K562 treated with DMSO at 1 percent for 24 hours (cell line): Measurements from ENCODE around the gene AHCY. TPM values are rescaled to one million over a fixed set of nuclear protein-coding genes. Genes with fewer than 3 reads are reported as not detected.

Source experiments
- total RNA-seq: library from RNA; unstranded; fragments of 300-600 nt; gene quantifications from 2 replicates; pipeline ENCODE4 v1.2.3, GENCODE V29; 2022; ENCODE audit warnings: low read depth; ENCODE audit not compliant: insufficient read depth

Gene AHCY
- total RNA-seq: 261 and 287 TPM in 2 replicates

DNA sequence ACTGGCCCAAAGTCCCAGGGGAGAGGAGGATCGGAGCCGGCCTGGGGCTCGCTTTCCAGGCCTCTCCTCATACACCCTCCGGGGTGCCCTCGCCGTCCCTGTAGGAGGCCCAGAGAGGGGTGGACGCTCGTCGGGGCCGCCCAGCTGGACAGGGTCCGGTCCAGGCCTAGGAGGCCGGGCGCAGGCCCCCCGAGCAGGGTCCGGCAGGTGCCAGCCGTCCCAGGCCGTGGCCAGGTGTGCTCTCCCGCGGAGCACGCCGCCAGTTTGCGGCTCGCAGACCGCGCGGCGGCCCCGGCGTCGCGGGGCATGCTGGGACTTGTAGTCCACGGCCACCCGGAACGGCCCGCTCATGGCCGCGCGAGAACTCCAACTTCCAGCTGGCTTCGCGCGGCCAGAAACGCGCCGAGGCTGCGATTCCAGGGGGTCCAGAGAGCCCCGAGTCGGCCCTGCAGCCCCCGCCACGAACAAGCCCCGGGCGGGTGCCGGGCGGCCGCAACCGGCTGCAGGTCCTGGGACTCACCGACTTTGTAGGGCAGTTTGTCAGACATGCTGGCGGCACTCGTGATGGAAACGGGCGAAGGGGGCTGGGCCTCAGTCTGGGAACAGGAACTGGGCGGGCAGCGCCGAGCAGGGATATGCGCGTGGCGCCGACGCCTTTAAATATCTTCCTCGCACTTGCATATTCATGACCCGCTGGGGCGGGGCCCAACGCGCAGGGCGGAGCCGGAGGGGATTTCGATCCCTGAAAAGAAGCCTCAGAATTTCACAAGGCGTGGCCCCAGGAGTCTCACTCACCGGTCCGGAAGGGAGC is at the start of gene AHCY:
AHCY (minus strand) TSS at position 633 of the 811 bp plus-strand sequence; CDS start at position 548, 85 bp downstream.

DNA sequence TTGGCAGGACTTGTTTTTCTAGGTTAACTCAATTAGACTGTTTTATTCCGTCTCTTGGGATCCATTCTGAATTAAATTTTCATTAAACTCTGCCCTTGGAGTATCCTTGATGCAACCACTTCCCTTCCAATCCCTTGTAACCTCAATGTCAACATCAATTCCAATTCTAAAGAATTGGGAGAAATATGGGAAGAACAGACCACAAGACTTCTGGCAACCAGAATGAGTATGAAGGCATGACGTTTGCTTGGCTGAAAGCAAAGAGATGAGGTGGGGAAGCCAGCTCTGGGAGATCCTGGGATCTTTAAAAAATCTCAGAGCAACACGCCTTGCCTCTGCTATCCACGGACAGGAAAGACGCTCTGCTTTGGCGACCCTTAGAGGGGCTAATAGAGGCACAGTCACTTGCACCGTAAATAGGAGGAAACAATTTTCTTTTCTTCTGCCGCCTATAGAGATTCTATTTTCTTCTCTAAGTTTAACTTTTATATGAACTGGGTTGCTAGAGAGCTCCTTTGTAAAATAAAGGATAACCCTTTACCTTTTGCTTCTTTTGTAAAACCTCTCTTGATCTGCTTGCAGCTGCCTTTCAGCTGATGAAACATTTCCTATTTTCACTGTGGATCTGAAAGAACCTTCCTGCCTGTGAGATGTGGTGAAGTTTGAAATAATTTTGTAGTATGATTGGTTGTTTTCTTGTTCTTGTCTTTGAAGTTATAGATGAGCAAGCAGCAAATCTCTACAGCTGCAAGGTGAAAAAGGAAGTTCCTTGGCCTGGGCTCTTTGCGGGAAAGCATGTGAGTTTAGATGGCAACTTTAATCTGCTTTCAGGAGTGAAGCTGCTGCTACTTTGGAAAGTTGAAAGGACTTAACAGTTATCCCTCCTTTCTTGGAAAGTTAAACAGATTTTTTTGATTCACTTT is 62.2 kb downstream of the AHCY start, which contains the start of gene ASIP:
ASIP (plus strand) TSS at position 731 of the 923 bp plus-strand sequence. CDS start 18,952 bp downstream, outside the sequence.

Other genes with a start within 250 kb of the AHCY start
- gene EIF2S2, start 191.1 kb downstream of the AHCY start, total RNA-seq: 107 and 115 TPM in 2 replicates
- not detected in 2 replicates for gene ASIP, start 61.9 kb downstream of the AHCY start, total RNA-seq
- gene ITCH, start 59.9 kb upstream of the AHCY start, total RNA-seq: 17.7 and 20.6 TPM in 2 replicates
- gene DYNLRB1, start 213.1 kb upstream of the AHCY start, total RNA-seq: 386 and 421 TPM in 2 replicates